Small intestine (tissue), 7 donors: Measurements from ENCODE around the gene GLYR1. TPM values are rescaled to one million over a fixed set of nuclear protein-coding genes. Genes with fewer than 3 reads are reported as not detected.
A peak's percentile ranks its signal among the peaks of the same experiment; 100 is the strongest.

Experiments used
- DNase-seq, 2 donors: peaks; one replicate each; pipeline versions ENCODE4 v3.0.0 to v3.0.0-alpha.2; 2013
- FAIRE-seq: peaks from 2 replicates; lab custom pipeline; 2012; peaks lifted over from hg19 to GRCh38; lab: Jason Lieb, UNC
- H3K27ac ChIP-seq, 3 donors: one replicate each; pipeline ENCODE4 v1.5.1; 2013; ENCODE audit warnings: low read length in 2 of 3, mild to moderate bottlenecking in 2 of 3, control low read depth in 1 of 3, inconsistent platforms in 1 of 3, low read depth in 1 of 3, moderate library complexity in 1 of 3
- H3K27me3 ChIP-seq, 3 donors: one replicate each; pipeline ENCODE4 v1.6.1; 2013; ENCODE audit warnings: low read length in 3 of 3, inconsistent platforms in 1 of 3; ENCODE audit not compliant: control insufficient read depth in 3 of 3, insufficient read depth in 3 of 3
- H3K36me3 ChIP-seq, 3 donors: one replicate each; pipeline ENCODE4 v1.6.1; 2013; ENCODE audit warnings: low read length in 3 of 3, inconsistent platforms in 1 of 3, low read depth in 1 of 3, mild to moderate bottlenecking in 1 of 3, moderate library complexity in 1 of 3; ENCODE audit not compliant: control insufficient read depth in 3 of 3, insufficient read depth in 2 of 3
- H3K4me1 ChIP-seq, 3 donors: one replicate each; pipeline ENCODE4 v1.6.1; 2013; ENCODE audit warnings: low read length in 2 of 3, inconsistent platforms in 1 of 3, low read depth in 1 of 3, mild to moderate bottlenecking in 1 of 3, moderate library complexity in 1 of 3; ENCODE audit not compliant: control insufficient read depth in 3 of 3, insufficient read depth in 2 of 3
- H3K4me3 ChIP-seq, 3 donors: one replicate each; pipeline ENCODE4 v1.5.1; 2013; ENCODE audit warnings: low read length in 3 of 3, control low read depth in 1 of 3, inconsistent platforms in 1 of 3, low read depth in 1 of 3, mild to moderate bottlenecking in 1 of 3, moderate library complexity in 1 of 3
- H3K9me3 ChIP-seq, 2 donors: one replicate each; pipeline ENCODE4 v1.6.1; 2013; ENCODE audit warnings: low read depth in 1 of 2, low read length in 1 of 2; ENCODE audit not compliant: control insufficient read depth in 2 of 2, insufficient read depth in 1 of 2
- WGBS, 3 donors: extraction: QIAGEN DNeasy Blood & Tissue Kit; methylation state at CpG; one replicate each; pipeline ENCODE4 v1.1.7; 2013; 5-methylcytosine and 5-hydroxymethylcytosine counted together
- polyA plus RNA-seq, 4 donors: library from polyadenylated mRNA; stranded (reverse) in 3 of 4; unstranded in 1 of 4; fragments of 200-250 nt in 3 of 4; fragments of 120-200 nt in 1 of 4; gene quantifications; one replicate each; pipeline versions ENCODE4 v1.2.1 to v1.2.3, GENCODE V29; 2013
- donor health status: healthy with polysubstance abuse.
- donor health status: control.
- donor health status: control.
- donor health status: Bipolar disorder and iron deficiency.
- donor health status: healthy.

Gene GLYR1
- polyA plus RNA-seq, 4 donors: 43.0 to 102 (median 63.5) TPM

DNA sequence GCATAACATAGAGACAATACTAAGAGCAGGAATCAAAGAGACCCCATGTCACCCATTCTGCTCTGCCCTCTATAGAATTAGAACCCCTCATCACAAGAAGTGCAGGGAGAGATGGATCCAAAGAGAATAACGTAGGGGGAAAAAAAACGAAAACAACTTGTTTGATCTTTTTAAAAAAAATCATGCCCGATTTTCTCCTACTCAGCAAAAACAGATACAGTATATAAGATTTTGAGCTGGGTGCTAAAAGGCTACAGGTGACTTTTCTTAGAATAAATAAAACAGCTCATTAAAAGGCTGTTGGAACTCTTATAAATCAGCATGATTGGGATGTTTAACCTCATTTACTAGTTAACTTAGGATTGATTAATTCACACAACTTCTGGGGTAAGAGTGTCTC, 17.6 kb upstream of the GLYR1 start:
- Histone ChIP-seq H3K36me3 (peaks cover 7 to 48% (median 14%) of the 10 kb centered on the region in 3 donors), H3K4me1 (peaks cover 0 to 27% (median 4%) of the 10 kb centered on the region in 3 donors), H3K27me3 (no peaks in the 10 kb centered on the region), H3K9me3 (no peaks in the 10 kb centered on the region), H3K4me3 (no peak overlapping the region), H3K27ac (no peak overlapping the region)
- 83 to 87% (median 85%) methylated on average over 3 of the region's 3 CpGs for WGBS, 3 donors
- DNase-seq (no peak), FAIRE-seq (no peak)

DNA sequence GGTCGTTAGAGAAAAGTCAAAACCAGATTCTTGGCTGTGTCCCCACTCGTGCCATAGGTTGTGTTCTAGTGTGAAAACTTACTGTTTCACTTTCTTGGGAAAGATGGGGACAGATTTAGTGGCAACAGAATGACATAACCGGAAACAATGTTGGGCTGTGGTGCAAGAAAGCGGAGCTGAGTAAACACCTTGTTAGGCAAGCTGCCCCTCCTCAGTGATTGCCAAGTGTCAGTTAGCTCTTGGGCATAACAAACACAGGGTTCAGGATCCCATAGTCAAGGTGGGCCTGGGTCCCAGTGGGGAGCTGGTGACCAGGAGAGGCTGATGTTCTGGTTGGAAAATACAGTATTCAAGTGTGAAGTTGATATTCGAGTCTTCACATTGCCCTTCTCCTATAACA, 15.6 kb upstream of the GLYR1 start:
- H3K27ac ChIP-seq: no peak overlapping the region
- H3K36me3 ChIP-seq: peaks cover 16 to 57% (median 27%) of the 10 kb centered on the region in 3 donors
- 66 to 71% (median 69%) methylated on average over 5 of the region's 5 CpGs for WGBS, 3 donors
- H3K9me3 ChIP-seq: no peaks in the 10 kb centered on the region
- FAIRE-seq: no peak
- no peaks in the 10 kb centered on the region for H3K27me3 ChIP-seq
- H3K4me1 ChIP-seq: peaks cover 0 to 10% (median 4%) of the 10 kb centered on the region in 3 donors
- no peak for DNase-seq
- no peak overlapping the region for H3K4me3 ChIP-seq

DNA sequence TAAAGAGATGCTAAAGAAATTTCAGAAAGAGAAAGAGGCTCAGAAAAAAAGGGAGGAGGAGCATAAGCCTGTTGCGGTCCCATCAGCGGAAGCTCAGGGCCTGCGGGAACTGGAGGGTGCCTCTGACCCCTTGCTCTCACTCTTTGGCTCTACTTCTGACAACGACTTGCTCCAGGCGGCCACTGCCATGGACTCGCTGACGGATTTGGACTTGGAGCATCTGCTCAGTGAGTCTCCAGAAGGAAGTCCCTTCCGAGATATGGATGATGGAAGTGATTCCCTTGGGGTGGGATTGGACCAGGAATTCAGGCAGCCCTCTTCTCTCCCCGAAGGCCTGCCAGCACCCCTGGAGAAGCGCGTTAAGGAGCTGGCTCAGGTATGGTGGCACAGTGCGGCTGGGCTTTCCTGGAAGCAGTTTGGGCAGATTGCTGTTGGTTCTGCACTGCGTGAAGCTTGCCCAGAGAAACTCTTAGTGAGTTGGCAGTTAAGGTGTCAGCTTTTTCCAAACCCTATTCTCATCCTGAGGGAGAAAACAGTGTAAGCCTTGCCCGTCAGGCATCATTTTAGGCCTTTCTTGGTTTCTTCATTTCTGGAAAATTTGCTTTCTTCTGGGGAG, 13.7 kb upstream of the GLYR1 start:
- FAIRE-seq: no peak
- H3K27me3 ChIP-seq: no peaks in the 10 kb centered on the region
- H3K4me3 ChIP-seq: no peak overlapping the region

DNA sequence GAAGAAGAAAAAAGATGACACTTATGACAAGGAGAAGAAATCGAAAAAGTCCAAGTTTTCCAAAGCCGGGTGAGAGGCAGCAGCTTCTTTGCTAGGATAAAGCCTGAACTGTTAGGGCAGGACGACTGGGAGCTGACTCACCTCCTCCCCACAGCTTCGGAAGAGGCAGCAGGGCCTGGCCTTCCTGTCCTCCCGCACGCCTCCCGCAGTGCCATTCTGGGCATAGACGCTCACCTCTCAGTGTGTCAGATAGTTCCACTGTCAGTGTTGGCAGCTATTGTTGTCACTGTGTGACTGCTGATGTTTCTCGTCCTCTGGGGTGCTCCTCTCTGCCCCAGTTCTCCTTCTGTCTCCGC, 12.8 kb upstream of the GLYR1 start:
- DNase-seq (no peak), FAIRE-seq (no peak)
- WGBS, 3 donors: 88 to 94% (median 91%) methylated on average over 10 of the region's 10 CpGs
- H3K4me3 ChIP-seq: no peak overlapping the region
- H3K27me3 ChIP-seq: no peaks in the 10 kb centered on the region
- peaks cover 16 to 59% (median 38%) of the 10 kb centered on the region in 3 donors for H3K36me3 ChIP-seq
- no peaks in the 10 kb centered on the region for H3K9me3 ChIP-seq
- H3K4me1 ChIP-seq: no peaks in the 10 kb centered on the region
- H3K27ac ChIP-seq: no peak overlapping the region

More for the DNA sequence above, 13.7 kb upstream of the GLYR1 start:
- 95 to 98% (median 97%) methylated on average over 14 of the region's 14 CpGs for WGBS, 3 donors
- no peak for DNase-seq
- Histone ChIP-seq H3K36me3 (peaks cover 16 to 53% (median 37%) of the 10 kb centered on the region in 3 donors), H3K4me1 (no peaks in the 10 kb centered on the region), H3K27ac (no peak overlapping the region), H3K9me3 (no peaks in the 10 kb centered on the region)

DNA sequence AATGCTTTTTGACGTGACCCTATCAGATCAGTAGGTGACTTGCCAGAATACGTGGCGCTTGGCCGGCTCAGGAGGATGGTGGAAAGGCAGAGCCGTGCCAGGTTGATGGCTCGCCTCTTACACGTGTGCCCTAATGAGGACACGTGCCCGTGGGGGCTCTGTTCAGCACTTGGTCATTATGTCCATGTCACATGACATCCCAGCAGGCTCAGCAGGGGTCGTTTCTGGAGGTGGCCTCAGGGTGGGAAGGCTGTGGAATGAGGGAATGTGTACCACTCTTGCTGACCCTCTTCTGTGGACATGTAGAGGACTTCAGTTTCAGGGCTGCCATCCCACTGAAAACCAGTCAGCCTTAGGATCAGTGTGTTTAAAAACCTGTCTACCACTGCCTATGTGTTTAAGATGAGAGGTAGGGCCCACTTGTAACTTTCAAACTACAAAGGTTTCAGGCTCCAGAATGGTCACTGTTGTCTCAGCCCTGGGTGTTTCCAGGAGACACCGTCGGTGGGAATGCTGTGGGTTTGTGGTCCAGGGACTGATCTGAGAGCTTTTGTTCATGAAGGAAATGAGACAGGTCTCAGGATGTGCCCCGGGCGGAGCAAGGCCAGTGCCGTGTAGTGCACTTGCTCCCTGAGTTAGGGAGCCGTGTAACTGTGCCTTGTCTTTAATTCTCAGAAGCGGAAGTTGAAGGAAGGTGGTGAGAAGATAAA, 12.3 kb upstream of the GLYR1 start:
- Histone ChIP-seq H3K9me3 (no peaks in the 10 kb centered on the region), H3K4me3 (no peak overlapping the region), H3K4me1 (no peaks in the 10 kb centered on the region), H3K27ac (no peak overlapping the region), H3K36me3 (peaks cover 16 to 64% (median 38%) of the 10 kb centered on the region in 3 donors), H3K27me3 (no peaks in the 10 kb centered on the region)
- WGBS, 3 donors: 84 to 89% (median 88%) methylated on average over 17 of the region's 17 CpGs
- no peak for DNase-seq
- FAIRE-seq: no peak

DNA sequence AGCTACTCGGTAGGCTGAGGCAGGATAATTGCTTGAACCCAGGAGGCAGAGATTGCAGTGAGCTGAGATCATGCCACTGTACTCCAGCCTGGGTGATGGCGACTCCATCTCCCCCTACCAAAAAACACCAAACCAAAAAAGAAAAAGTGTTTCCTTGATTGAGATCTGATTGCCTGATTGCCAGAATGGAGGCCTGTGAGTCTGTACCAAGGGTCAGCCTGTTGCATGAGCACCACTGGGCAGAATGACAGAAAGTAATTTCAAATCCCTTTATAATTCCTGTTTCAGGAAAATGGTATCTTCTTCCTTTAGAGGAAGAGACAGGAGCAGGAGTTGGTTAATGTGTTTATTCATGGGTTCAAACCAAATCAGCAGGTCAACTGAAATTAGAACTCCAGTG, 8.7 kb upstream of the GLYR1 start:
- DNase-seq (no peak), FAIRE-seq (no peak)
- Histone ChIP-seq H3K36me3 (peaks cover 15 to 62% (median 36%) of the 10 kb centered on the region in 3 donors), H3K27me3 (no peaks in the 10 kb centered on the region), H3K4me1 (no peaks in the 10 kb centered on the region), H3K27ac (no peak overlapping the region), H3K4me3 (no peak overlapping the region), H3K9me3 (no peaks in the 10 kb centered on the region)
- 89 to 98% (median 91%) methylated on average over 2 of the region's 2 CpGs for WGBS, 3 donors

DNA sequence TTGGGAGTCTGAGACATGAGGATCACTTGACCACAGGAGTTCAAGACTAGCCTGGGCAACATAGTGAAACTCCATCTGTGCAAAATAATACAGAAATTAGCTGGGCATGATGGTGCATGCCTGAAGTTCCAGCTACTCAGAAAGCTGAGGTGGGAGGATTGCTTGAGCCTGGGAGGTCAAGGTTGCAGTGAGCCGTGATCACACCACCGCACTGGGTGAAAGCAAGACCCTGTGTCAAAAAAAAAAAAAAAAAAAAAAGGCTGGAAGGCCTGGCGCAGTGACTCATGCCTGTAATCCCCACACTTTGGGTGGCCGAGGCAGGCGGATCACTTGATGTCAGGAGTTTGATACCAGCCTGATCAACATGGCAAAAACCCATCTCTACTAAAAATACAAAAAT, 8.3 kb upstream of the GLYR1 start:
- no peak for DNase-seq
- H3K4me1 ChIP-seq: peaks cover 0 to 1% (median 0%) of the 10 kb centered on the region in 3 donors
- H3K27me3 ChIP-seq: no peaks in the 10 kb centered on the region
- H3K4me3 ChIP-seq: no peak overlapping the region
- peaks cover 13 to 58% (median 32%) of the 10 kb centered on the region in 3 donors for H3K36me3 ChIP-seq
- H3K9me3 ChIP-seq: no peaks in the 10 kb centered on the region
- FAIRE-seq: no peak
- no peak overlapping the region for H3K27ac ChIP-seq
- WGBS, 3 donors: 86 to 96% (median 93%) methylated on average over 5 of the region's 5 CpGs

DNA sequence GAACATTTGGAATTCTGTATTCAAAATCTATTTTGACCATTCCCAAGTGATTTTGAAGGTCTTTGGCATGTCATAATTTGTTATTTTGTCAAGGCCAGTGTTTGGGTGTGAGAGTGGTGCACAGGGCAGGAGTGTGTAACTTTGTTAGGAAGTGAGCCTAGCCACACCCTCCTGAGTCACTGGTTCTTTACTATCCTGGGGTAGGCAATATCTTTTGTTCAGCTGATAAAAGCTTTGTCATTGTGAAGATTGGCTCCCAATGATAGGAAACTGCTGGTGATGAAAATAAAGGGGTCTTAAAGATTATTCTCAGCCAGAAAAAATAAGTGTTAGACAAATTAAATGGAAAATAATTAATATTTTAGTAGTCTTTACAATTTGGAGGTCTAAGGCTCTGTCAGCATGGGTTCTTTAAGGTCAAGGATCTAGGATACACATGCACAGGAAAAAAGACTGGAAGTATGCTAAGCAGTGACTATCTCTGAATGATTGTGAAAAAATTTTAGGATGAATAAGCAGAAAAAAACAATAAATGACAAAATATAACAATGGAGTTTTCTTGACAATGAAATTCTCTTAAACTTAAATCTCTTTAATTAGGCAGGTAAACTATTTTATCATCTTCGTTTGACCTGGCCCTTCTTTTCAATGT, 5.3 kb upstream of the GLYR1 start:
- H3K36me3 ChIP-seq: peaks cover 4 to 38% (median 14%) of the 10 kb centered on the region in 3 donors
- FAIRE-seq (no peak), DNase-seq (peak in 1 of 2 donors; percentile 64)
- H3K9me3 ChIP-seq: no peaks in the 10 kb centered on the region
- no peak overlapping the region for H3K4me3 ChIP-seq
- H3K4me1 ChIP-seq: peaks cover 2 to 7% (median 4%) of the 10 kb centered on the region in 3 donors
- WGBS, 3 donors: 44 to 67% (median 50%) methylated on average over 1 of the region's 1 CpG
- H3K27ac ChIP-seq: peak overlapping the region in 1 of 3 donors; percentile 12
- H3K27me3 ChIP-seq: no peaks in the 10 kb centered on the region
